H9 (cell line): Measurements from ENCODE around the gene ALKBH4. TPM values are rescaled to one million over a fixed set of nuclear protein-coding genes. Genes with fewer than 3 reads are reported as not detected.
"Not testable (repeated sequence)": the region's sequence is repeated elsewhere in the genome, so short reads cannot be mapped to it uniquely, and the experiment has no call there.

Experiments
- DNase-seq: peaks from one replicate; pipeline ENCODE4 v3.0.0-alpha.2; 2017
- H2AFZ ChIP-seq: one replicate; pipeline ENCODE4 v1.6.1; 2013; ENCODE audit warnings: mild to moderate bottlenecking, low read length, control low read depth, moderate library complexity
- H2AK5ac ChIP-seq: 2 replicates; pipeline ENCODE4 v1.6.1; 2013; ENCODE audit warnings: low read length, control low read depth, mixed read lengths; ENCODE audit not compliant: insufficient read length
- H2BK120ac ChIP-seq: one replicate; pipeline ENCODE4 v1.6.1; 2013; ENCODE audit warnings: low read depth, mild to moderate bottlenecking, low read length, control low read depth, inconsistent platforms; ENCODE audit not compliant: poor library complexity, severe bottlenecking
- H2BK12ac ChIP-seq: 2 replicates; pipeline ENCODE4 v1.6.1; 2013; ENCODE audit warnings: low read length, control low read depth, mixed read lengths, low read depth; ENCODE audit not compliant: insufficient read length
- H2BK15ac ChIP-seq: 2 replicates; pipeline ENCODE4 v1.6.1; 2013; ENCODE audit warnings: low read depth, low read length, control low read depth
- H2BK20ac ChIP-seq: one replicate; pipeline ENCODE4 v1.6.1; 2013; ENCODE audit warnings: low read depth, mild to moderate bottlenecking, low read length, control low read depth, inconsistent platforms; ENCODE audit not compliant: poor library complexity, severe bottlenecking
- H2BK5ac ChIP-seq: 2 replicates; pipeline ENCODE4 v1.6.1; 2013; ENCODE audit warnings: low read length, control low read depth, mixed read lengths; ENCODE audit not compliant: insufficient read length
- H3K14ac ChIP-seq: 2 replicates; pipeline ENCODE4 v1.6.1; 2013; ENCODE audit warnings: low read length, control low read depth; ENCODE audit not compliant: insufficient read depth
- H3K18ac ChIP-seq: 2 replicates; pipeline ENCODE4 v1.6.1; 2013; ENCODE audit warnings: low read depth, mild to moderate bottlenecking, mixed read lengths, low read length, control low read depth; ENCODE audit not compliant: insufficient read length
- H3K23ac ChIP-seq: 2 replicates; pipeline ENCODE4 v1.6.1; 2013; ENCODE audit warnings: low read length, control low read depth, mixed read lengths, low read depth; ENCODE audit not compliant: insufficient read length
- H3K23me2 ChIP-seq: 2 replicates; pipeline ENCODE4 v1.6.1; 2013; ENCODE audit warnings: low read depth, mild to moderate bottlenecking, mixed read lengths, low read length, control low read depth; ENCODE audit not compliant: insufficient read length, poor library complexity, severe bottlenecking
- H3K27ac ChIP-seq: 2 replicates; pipeline ENCODE4 v1.5.1; 2013; ENCODE audit warnings: low read length, control low read depth, mixed read lengths, low read depth; ENCODE audit not compliant: insufficient read length
- H3K27me3 ChIP-seq: 2 replicates; pipeline ENCODE4 v1.6.1; 2013; ENCODE audit warnings: low read length, control low read depth, inconsistent platforms; ENCODE audit not compliant: insufficient read depth
- H3K4ac ChIP-seq: 2 replicates; pipeline ENCODE4 v1.6.1; 2013; ENCODE audit warnings: low read depth, mild to moderate bottlenecking, control low read depth, inconsistent platforms, low read length, moderate library complexity
- H3K4me1 ChIP-seq: 2 replicates; pipeline ENCODE4 v1.6.1; 2013; ENCODE audit warnings: low read length, control low read depth, inconsistent platforms; ENCODE audit not compliant: insufficient read depth
- H3K4me2 ChIP-seq: 2 replicates; pipeline ENCODE4 v1.6.1; 2013; ENCODE audit warnings: low read length, control low read depth, mixed read lengths; ENCODE audit not compliant: insufficient read length, insufficient read depth
- H3K56ac ChIP-seq: 2 replicates; pipeline ENCODE4 v1.6.1; 2013; ENCODE audit warnings: low read depth, mild to moderate bottlenecking, mixed read lengths, low read length, control low read depth; ENCODE audit not compliant: insufficient read length
- H3K79me1 ChIP-seq: 2 replicates; pipeline ENCODE4 v1.6.1; 2013; ENCODE audit warnings: low read depth, mild to moderate bottlenecking, moderate library complexity, low read length, control low read depth, inconsistent platforms; ENCODE audit not compliant: insufficient read depth, poor library complexity, severe bottlenecking
- H3K79me2 ChIP-seq: 2 replicates; pipeline ENCODE4 v1.6.1; 2013; ENCODE audit warnings: low read length, control low read depth, inconsistent platforms; ENCODE audit not compliant: insufficient read depth
- H3K9ac ChIP-seq: 2 replicates; pipeline ENCODE4 v1.6.1; 2013; ENCODE audit warnings: low read length, control low read depth, mixed read lengths; ENCODE audit not compliant: insufficient read length; ENCODE audit errors: extremely low read depth
- H3K9me3 ChIP-seq: one replicate; pipeline ENCODE4 v1.6.1; 2013; ENCODE audit warnings: low read depth, low read length, inconsistent platforms; ENCODE audit not compliant: control insufficient read depth
- H3T11ph ChIP-seq: one replicate; pipeline ENCODE4 v1.6.1; 2013; ENCODE audit warnings: mild to moderate bottlenecking, low read length, control low read depth, inconsistent platforms
- H4K20me1 ChIP-seq: one replicate; pipeline ENCODE4 v1.6.1; 2013; ENCODE audit not compliant: control insufficient read depth, insufficient read length, insufficient read depth
- H4K5ac ChIP-seq: 2 replicates; pipeline ENCODE4 v1.6.1; 2013; ENCODE audit warnings: low read depth, mild to moderate bottlenecking, mixed read lengths, low read length, control low read depth; ENCODE audit not compliant: insufficient read length
- H4K8ac ChIP-seq: replicated peaks from 2 replicates; pipeline ENCODE4 v1.6.1; 2013; ENCODE audit warnings: low read length, control low read depth, mixed read lengths, low read depth; ENCODE audit not compliant: insufficient read length
- H4K91ac ChIP-seq: 2 replicates; pipeline ENCODE4 v1.6.1; 2013; ENCODE audit warnings: low read depth, mild to moderate bottlenecking, moderate library complexity, mixed read lengths, low read length, control low read depth; ENCODE audit not compliant: insufficient read length
- H3K27ac Mint-ChIP-seq, 3 experiments: 2 replicates in 2 of 3; 3 replicates in 1 of 3; pipeline ENCODE4 v1.8.0; 2020 to 2021; ENCODE audit warnings: mixed read lengths in 3 of 3, mild to moderate bottlenecking in 1 of 3, moderate library complexity in 1 of 3
- H3K27me3 Mint-ChIP-seq: 2 replicates; pipeline ENCODE4 v1.8.0; 2021; ENCODE audit warnings: low read depth, mild to moderate bottlenecking, moderate library complexity, mixed read lengths
- H3K36me3 Mint-ChIP-seq, 3 experiments: 2 replicates in 2 of 3; 3 replicates in 1 of 3; pipeline ENCODE4 v1.8.0; 2020 to 2021; ENCODE audit warnings: low read depth in 3 of 3, mixed read lengths in 3 of 3; ENCODE audit not compliant: insufficient read depth in 1 of 3
- H3K4me1 Mint-ChIP-seq, 2 experiments: 2 replicates each; pipeline ENCODE4 v1.8.0; 2020; ENCODE audit warnings: mixed read lengths in 2 of 2
- H3K4me3 Mint-ChIP-seq, 2 experiments: 2 replicates in 1 of 2; 3 replicates in 1 of 2; pipeline ENCODE4 v1.8.0; 2020 to 2021; ENCODE audit warnings: mild to moderate bottlenecking in 2 of 2, mixed read lengths in 2 of 2, moderate library complexity in 1 of 2
- H3K9me3 Mint-ChIP-seq, 2 experiments: 2 replicates in 1 of 2; 3 replicates in 1 of 2; pipeline ENCODE4 v1.8.0; 2020; ENCODE audit warnings: mild to moderate bottlenecking in 2 of 2, mixed read lengths in 2 of 2, moderate library complexity in 1 of 2
- WGBS: extraction: QIAGEN DNeasy Blood & Tissue Kit; methylation state at CpG from one replicate; pipeline ENCODE4 v1.1.7; 2013; ENCODE audit warnings: missing lambda C conversion rate, low lambda C conversion rate, mixed read lengths; ENCODE audit not compliant: insufficient read length; ENCODE audit errors: extremely low coverage; 5-methylcytosine and 5-hydroxymethylcytosine counted together
- total RNA-seq: library from RNA; stranded (reverse); gene quantifications from 2 replicates; pipeline ENCODE4 v1.2.1, GENCODE V29; 2021
- TF ChIP-seq, protein P1 (sequence below): fragments of 200-600 bp; sonication (generic); conservative IDR thresholded peaks from 3 replicates; pipeline ENCODE4 v1.8.0; 2021; ENCODE audit warnings: antibody characterized with exemption, mild to moderate bottlenecking

Gene ALKBH4
- total RNA-seq, 1 experiment from 2014 or later = 23.9 TPM

DNA sequence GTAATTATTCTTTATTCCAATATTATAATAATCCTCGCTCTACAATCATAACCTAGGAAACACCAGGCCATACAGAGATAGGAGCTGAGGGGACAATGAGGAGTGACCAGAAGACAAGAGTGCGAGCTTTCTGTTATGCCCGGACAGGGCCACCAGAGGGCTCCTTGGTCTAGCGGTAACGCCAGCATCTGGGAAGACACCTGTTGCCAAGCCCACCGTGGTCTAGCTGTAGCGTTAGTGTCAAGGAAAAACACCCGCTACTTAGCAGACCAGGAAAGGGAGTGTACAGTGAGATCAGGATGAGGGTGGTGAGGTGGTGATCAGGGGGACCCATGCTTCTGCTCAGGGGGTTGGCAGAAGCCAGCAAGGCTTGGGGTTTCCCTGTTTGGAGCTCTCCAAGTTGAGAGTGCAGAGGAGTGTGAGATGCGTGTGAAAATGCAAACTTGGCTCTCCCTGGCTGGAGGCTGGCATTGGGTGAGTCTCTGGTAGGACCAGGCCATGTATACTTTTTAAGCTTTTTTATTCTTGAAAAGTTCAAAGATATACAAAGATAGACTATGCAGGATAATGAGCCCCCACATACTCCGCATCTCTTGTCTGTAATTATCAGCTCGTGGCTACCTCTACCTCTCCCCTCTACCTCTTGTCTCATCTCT, 15.4 kb upstream of the ALKBH4 start:
- H3K4me1 Mint-ChIP-seq, H2AK5ac ChIP-seq, H3K4me3 Mint-ChIP-seq, H3K23ac ChIP-seq, H3K27me3 Mint-ChIP-seq, H3K9me3 Mint-ChIP-seq, H3K4me1 ChIP-seq, H2AFZ ChIP-seq, H3K79me2 ChIP-seq, H4K5ac ChIP-seq, H3K18ac ChIP-seq, H3K27ac ChIP-seq, DNase-seq, H2BK15ac ChIP-seq, H3K9ac ChIP-seq, H3K14ac ChIP-seq, H4K8ac ChIP-seq, H4K20me1 ChIP-seq, H3K23me2 ChIP-seq, H4K91ac ChIP-seq, H2BK120ac ChIP-seq, H2BK5ac ChIP-seq, H3K9me3 ChIP-seq, H3K79me1 ChIP-seq, H2BK12ac ChIP-seq, H3K4ac ChIP-seq, H3K27ac Mint-ChIP-seq, H2BK20ac ChIP-seq, H3T11ph ChIP-seq, H3K27me3 ChIP-seq, H3K36me3 Mint-ChIP-seq, H3K4me2 ChIP-seq, H3K56ac ChIP-seq: not testable (repeated sequence)
- TF ChIP-seq, protein P1, sequence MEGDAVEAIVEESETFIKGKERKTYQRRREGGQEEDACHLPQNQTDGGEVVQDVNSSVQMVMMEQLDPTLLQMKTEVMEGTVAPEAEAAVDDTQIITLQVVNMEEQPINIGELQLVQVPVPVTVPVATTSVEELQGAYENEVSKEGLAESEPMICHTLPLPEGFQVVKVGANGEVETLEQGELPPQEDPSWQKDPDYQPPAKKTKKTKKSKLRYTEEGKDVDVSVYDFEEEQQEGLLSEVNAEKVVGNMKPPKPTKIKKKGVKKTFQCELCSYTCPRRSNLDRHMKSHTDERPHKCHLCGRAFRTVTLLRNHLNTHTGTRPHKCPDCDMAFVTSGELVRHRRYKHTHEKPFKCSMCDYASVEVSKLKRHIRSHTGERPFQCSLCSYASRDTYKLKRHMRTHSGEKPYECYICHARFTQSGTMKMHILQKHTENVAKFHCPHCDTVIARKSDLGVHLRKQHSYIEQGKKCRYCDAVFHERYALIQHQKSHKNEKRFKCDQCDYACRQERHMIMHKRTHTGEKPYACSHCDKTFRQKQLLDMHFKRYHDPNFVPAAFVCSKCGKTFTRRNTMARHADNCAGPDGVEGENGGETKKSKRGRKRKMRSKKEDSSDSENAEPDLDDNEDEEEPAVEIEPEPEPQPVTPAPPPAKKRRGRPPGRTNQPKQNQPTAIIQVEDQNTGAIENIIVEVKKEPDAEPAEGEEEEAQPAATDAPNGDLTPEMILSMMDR = peak; percentile 44; the same call in 2 of the 3 replicates
- WGBS = no CpG with 5 or more reads among the region's 11 CpGs

DNA sequence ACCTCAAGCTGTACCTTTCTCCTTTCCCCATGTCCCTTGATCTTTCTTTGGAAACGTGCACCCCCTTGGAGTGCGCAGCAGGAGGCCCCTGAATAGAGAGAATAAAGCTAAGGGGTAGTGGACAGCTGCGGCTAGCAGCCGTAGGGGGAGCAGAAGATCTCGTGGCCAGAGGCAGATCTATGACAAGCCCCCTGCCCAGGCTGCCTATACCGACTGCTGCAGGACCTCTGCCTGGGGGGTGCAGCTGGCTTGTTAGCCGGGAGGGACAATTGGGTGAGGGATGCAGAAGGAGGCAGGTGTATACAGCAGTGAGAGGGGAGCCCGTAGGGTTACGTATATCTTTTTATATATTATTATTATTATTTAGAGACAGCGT, 14.5 kb upstream of the ALKBH4 start:
- H3K9me3 Mint-ChIP-seq, H2BK15ac ChIP-seq, H4K20me1 ChIP-seq, H2AFZ ChIP-seq, H3K23me2 ChIP-seq, H2AK5ac ChIP-seq, H3K27me3 ChIP-seq, H3K4ac ChIP-seq, H3K36me3 Mint-ChIP-seq, H3K9ac ChIP-seq, H3K4me3 Mint-ChIP-seq, H3K23ac ChIP-seq, H2BK5ac ChIP-seq, H3K9me3 ChIP-seq, H3K4me1 Mint-ChIP-seq, H3K56ac ChIP-seq, H3K79me1 ChIP-seq, H3K79me2 ChIP-seq, H3K14ac ChIP-seq, H4K5ac ChIP-seq, H2BK20ac ChIP-seq, DNase-seq, H3K4me1 ChIP-seq, H3T11ph ChIP-seq, H3K27me3 Mint-ChIP-seq, H3K18ac ChIP-seq, H4K8ac ChIP-seq, H3K27ac Mint-ChIP-seq, H2BK120ac ChIP-seq, H4K91ac ChIP-seq, H3K27ac ChIP-seq, H2BK12ac ChIP-seq, H3K4me2 ChIP-seq: not testable (repeated sequence)
- WGBS = no CpG with 5 or more reads among the region's 10 CpGs
